ENCODE results near the gene ENG. TPM values are rescaled to one million over a fixed set of nuclear protein-coding genes. Genes with fewer than 3 reads are reported as not detected.
"Not testable (repeated sequence)": the region's sequence is repeated elsewhere in the genome, so short reads cannot be mapped to it uniquely, and the experiment has no call there.

The ENG gene
- total RNA-seq, 3 donors from 2014 or later (not counting 1 experiment from before 2014, with no cell fraction given): 8.5 to 13.6 (median 12.3) TPM

GRCh38 chr9:127847178-127847510, 7.3 kb downstream of the ENG start:
- TF ChIP-seq, protein P1, sequence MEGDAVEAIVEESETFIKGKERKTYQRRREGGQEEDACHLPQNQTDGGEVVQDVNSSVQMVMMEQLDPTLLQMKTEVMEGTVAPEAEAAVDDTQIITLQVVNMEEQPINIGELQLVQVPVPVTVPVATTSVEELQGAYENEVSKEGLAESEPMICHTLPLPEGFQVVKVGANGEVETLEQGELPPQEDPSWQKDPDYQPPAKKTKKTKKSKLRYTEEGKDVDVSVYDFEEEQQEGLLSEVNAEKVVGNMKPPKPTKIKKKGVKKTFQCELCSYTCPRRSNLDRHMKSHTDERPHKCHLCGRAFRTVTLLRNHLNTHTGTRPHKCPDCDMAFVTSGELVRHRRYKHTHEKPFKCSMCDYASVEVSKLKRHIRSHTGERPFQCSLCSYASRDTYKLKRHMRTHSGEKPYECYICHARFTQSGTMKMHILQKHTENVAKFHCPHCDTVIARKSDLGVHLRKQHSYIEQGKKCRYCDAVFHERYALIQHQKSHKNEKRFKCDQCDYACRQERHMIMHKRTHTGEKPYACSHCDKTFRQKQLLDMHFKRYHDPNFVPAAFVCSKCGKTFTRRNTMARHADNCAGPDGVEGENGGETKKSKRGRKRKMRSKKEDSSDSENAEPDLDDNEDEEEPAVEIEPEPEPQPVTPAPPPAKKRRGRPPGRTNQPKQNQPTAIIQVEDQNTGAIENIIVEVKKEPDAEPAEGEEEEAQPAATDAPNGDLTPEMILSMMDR (IDR thresholded peaks at IDR 0.05): no peak
- Histone ChIP-seq H3K4me3 (ENCODE audit: low read length) (no peak overlapping the region), H3K36me3 (ENCODE audit: control insufficient read depth, insufficient read depth, low read length) (no peaks in the 10 kb centered on the region), H3K27ac (ENCODE audit: low read length) (no peak overlapping the region), H3K9me3 (ENCODE audit: control insufficient read depth, insufficient read depth, low read length) (peaks cover 14% of the 10 kb centered on the region), H3K4me1 (ENCODE audit: control insufficient read depth, insufficient read depth, low read length) (peaks cover 6% of the 10 kb centered on the region), H3K27me3 (ENCODE audit: control insufficient read depth, insufficient read depth, low read length) (no peaks in the 10 kb centered on the region)
- peak overlapping the region; percentile 14 to 22 for H3K27ac Mint-ChIP-seq
- intact Hi-C loops (cut with micrococcal nuclease): no loop called here
- DNase-seq: no peak
- peaks cover 8 to 21% of the 10 kb centered on the region in 2 donors for H3K4me1 Mint-ChIP-seq
- H3K4me3 Mint-ChIP-seq: no peak overlapping the region
- 57% methylated on average over 6 of the region's 6 CpGs for WGBS (ENCODE audit: insufficient coverage)
- H3K9me3 Mint-ChIP-seq: peaks cover 0 to 8% of the 10 kb centered on the region in 2 donors
- ATAC-seq: peak; percentile 59 to 83 (median 80)
- H3K36me3 Mint-ChIP-seq: peaks cover 9% of the 10 kb centered on the region
- H3K27me3 Mint-ChIP-seq (ENCODE audit: low read depth in 2 of 2): no peaks in the 10 kb centered on the region

GRCh38 chr9:127846443-127847177, 7.8 kb downstream of the ENG start:
- peaks cover 5% of the 10 kb centered on the region for H3K4me1 ChIP-seq (ENCODE audit: control insufficient read depth, insufficient read depth, low read length)
- H3K9me3 ChIP-seq (ENCODE audit: control insufficient read depth, insufficient read depth, low read length): peaks cover 14% of the 10 kb centered on the region
- Mint-ChIP-seq H3K4me1 (peaks cover 3 to 15% of the 10 kb centered on the region in 2 donors), H3K9me3 (peaks cover 0 to 8% of the 10 kb centered on the region in 2 donors), H3K27ac (peak overlapping the region; percentile 14 to 22), H3K4me3 (no peak overlapping the region), H3K27me3 (ENCODE audit: low read depth in 2 of 2) (no peaks in the 10 kb centered on the region), H3K36me3 (peaks cover 9% of the 10 kb centered on the region)
- TF ChIP-seq, protein P1 (IDR thresholded peaks at IDR 0.05): no peak
- H3K27me3 ChIP-seq (ENCODE audit: control insufficient read depth, insufficient read depth, low read length): no peaks in the 10 kb centered on the region
- DNase-seq (no peak), ATAC-seq (no peak)
- H3K36me3 ChIP-seq (ENCODE audit: control insufficient read depth, insufficient read depth, low read length): peaks cover 3% of the 10 kb centered on the region
- H3K4me3 ChIP-seq (ENCODE audit: low read length): no peak overlapping the region
- no peak overlapping the region for H3K27ac ChIP-seq (ENCODE audit: low read length)
- 89% methylated on average over 18 of the region's 18 CpGs for WGBS (ENCODE audit: insufficient coverage)
- intact Hi-C loops (cut with micrococcal nuclease): no loop called here

DNA sequence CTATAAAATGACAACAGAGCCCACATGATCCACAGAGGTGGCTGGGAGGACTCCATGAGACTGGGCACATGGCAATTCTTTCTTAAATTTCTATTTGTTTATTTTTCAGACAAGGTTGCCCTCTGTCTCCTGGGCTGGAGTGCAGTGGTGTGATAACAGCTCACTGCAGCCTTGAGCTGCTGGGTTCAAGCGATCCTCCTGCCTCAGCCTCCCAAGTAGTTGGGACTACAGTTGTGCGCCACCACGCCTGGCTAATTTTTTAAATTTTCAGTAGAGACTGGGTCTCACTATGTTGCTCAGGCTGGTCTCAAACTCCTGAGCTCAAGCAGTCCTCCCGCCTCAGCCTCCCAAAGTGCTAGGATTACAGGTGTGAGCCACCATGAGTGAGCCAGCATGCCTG, 8.8 kb downstream of the ENG start:
- H3K4me3 Mint-ChIP-seq; intact Hi-C loops (cut with micrococcal nuclease); H3K27me3 ChIP-seq (ENCODE audit: control insufficient read depth, insufficient read depth, low read length); H3K27ac Mint-ChIP-seq; H3K36me3 ChIP-seq (ENCODE audit: control insufficient read depth, insufficient read depth, low read length); H3K36me3 Mint-ChIP-seq; ATAC-seq; H3K27me3 Mint-ChIP-seq (ENCODE audit: low read depth in 2 of 2); H3K4me3 ChIP-seq (ENCODE audit: low read length); H3K9me3 Mint-ChIP-seq; H3K4me1 ChIP-seq (ENCODE audit: control insufficient read depth, insufficient read depth, low read length); DNase-seq; H3K27ac ChIP-seq (ENCODE audit: low read length): not testable (repeated sequence)
- peaks cover 0 to 12% of the 10 kb centered on the region in 2 donors for H3K4me1 Mint-ChIP-seq
- H3K9me3 ChIP-seq (ENCODE audit: control insufficient read depth, insufficient read depth, low read length): peaks cover 14% of the 10 kb centered on the region
- 96% methylated on average over 4 of the region's 4 CpGs for WGBS (ENCODE audit: insufficient coverage)

DNA sequence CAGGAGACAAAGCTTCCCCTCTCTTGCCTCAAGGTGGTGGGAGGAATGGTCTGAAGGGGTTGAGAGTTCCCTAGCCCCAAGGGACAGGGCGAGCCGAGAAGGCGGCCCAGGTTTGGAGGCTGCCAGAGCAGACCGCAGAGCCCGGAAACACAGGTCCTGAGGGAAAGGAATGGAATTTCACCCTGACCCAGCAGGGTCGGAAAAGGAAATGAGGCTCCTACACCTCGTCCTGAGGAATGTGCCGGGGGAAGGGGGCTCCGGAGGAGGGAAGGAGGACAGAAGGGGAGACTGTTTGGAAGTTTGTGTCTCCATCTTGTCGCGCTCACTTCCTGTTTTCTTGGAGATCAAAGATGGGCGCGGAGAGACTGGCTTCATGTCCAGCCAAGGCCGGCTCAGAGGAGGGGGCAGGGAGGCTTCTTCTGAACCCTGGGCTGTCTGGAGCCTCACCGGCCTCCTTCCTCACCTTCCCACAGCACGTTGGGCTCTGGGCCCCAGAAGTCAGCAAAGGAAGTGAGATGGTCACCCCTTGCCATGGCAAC, 9.6 kb downstream of the ENG start:
- no peak for DNase-seq

More for the DNA sequence above, 9.6 kb downstream of the ENG start:
- Mint-ChIP-seq H3K4me1 (peaks cover 0 to 12% of the 10 kb centered on the region in 2 donors), H3K27me3 (ENCODE audit: low read depth in 2 of 2) (no peaks in the 10 kb centered on the region), H3K36me3 (peaks cover 9% of the 10 kb centered on the region), H3K9me3 (peaks cover 0 to 8% of the 10 kb centered on the region in 2 donors), H3K4me3 (no peak overlapping the region), H3K27ac (no peak overlapping the region)
- Histone ChIP-seq H3K27me3 (ENCODE audit: control insufficient read depth, insufficient read depth, low read length) (no peaks in the 10 kb centered on the region), H3K36me3 (ENCODE audit: control insufficient read depth, insufficient read depth, low read length) (peaks cover 4% of the 10 kb centered on the region), H3K9me3 (ENCODE audit: control insufficient read depth, insufficient read depth, low read length) (peaks cover 13% of the 10 kb centered on the region), H3K4me3 (ENCODE audit: low read length) (no peak overlapping the region), H3K4me1 (ENCODE audit: control insufficient read depth, insufficient read depth, low read length) (peaks cover 5% of the 10 kb centered on the region), H3K27ac (ENCODE audit: low read length) (no peak overlapping the region)
- TF ChIP-seq, protein P1 (IDR thresholded peaks at IDR 0.05): no peak
- ATAC-seq: no peak
- intact Hi-C loops (cut with micrococcal nuclease): no loop called here
- 97% methylated on average over 14 of the region's 16 CpGs for WGBS (ENCODE audit: insufficient coverage)

Measured in natural killer cell (primary cell).